Stimulated activated CD8-positive, alpha-beta memory T cell treated with anti-CD3 and anti-CD28 coated beads, Interleukin-12 subunit alpha, Interleukin-12 subunit beta, amount 100 ng/mL, for 24 hours (primary cell): ENCODE results near the gene AHNAK.

Source experiments
- DNase-seq: peaks from one replicate; pipeline ENCODE4 v3.0.0-alpha.2; 2020; ENCODE audit errors: extremely low read depth

Gene AHNAK

GRCh38 chr11:62435846-62436660, 110.6 kb downstream of the AHNAK start:
- DNase-seq, result no peak

- no peak for DNase-seq
These were observed 112.7 kb downstream of the AHNAK start for GRCh38 chr11:62433904-62434276.

GRCh38 chr11:62433141-62433903, 113.3 kb downstream of the AHNAK start:
- DNase-seq, result no peak

GRCh38 chr11:62432695-62433094, 113.9 kb downstream of the AHNAK start:
- DNase-seq, result no peak

GRCh38 chr11:62431171-62431901, 115.3 kb downstream of the AHNAK start:
- DNase-seq, result no peak

GRCh38 chr11:62430425-62430824, 116.2 kb downstream of the AHNAK start:
- no peak for DNase-seq

GRCh38 chr11:62428871-62429560, 117.6 kb downstream of the AHNAK start:
- DNase-seq, result no peak

- DNase-seq, result no peak
These were observed 118.9 kb downstream of the AHNAK start for GRCh38 chr11:62427630-62428233.

- DNase-seq, result no peak
These were observed 123.6 kb downstream of the AHNAK start for GRCh38 chr11:62423012-62423411.

GRCh38 chr11:62421996-62422395, 124.6 kb downstream of the AHNAK start:
- DNase-seq, result no peak

GRCh38 chr11:62420882-62421281, 125.7 kb downstream of the AHNAK start:
- DNase-seq, result no peak

GRCh38 chr11:62419943-62420342, 126.7 kb downstream of the AHNAK start:
- DNase-seq, result no peak

- DNase-seq, result no peak
These were observed 127.2 kb downstream of the AHNAK start for GRCh38 chr11:62419314-62419929.

GRCh38 chr11:62418733-62419132, 127.9 kb downstream of the AHNAK start, which contains the start of gene SCGB1A1:
TSS of gene SCGB1A1 (plus strand) at chr11:62419033. CDS start at chr11:62419096, 63 bp downstream.
- DNase-seq, result no peak

GRCh38 chr11:62418136-62418535, 128.5 kb downstream of the AHNAK start:
- DNase-seq, result no peak

- no peak for DNase-seq
These were observed 130.0 kb downstream of the AHNAK start for GRCh38 chr11:62416596-62416995.

GRCh38 chr11:62413060-62413696, 133.4 kb downstream of the AHNAK start:
- DNase-seq, result no peak

- DNase-seq, result no peak
These were observed 135.1 kb downstream of the AHNAK start for GRCh38 chr11:62411524-62411923.

GRCh38 chr11:62410972-62411371, 135.6 kb downstream of the AHNAK start:
- DNase-seq, result no peak

GRCh38 chr11:62409831-62410230, 136.8 kb downstream of the AHNAK start:
- DNase-seq, result no peak
